Adrenal gland (tissue), 12 donors: ENCODE results near the gene RIMS3. TPM values are rescaled to one million over a fixed set of nuclear protein-coding genes. Genes with fewer than 3 reads are reported as not detected.

Experiments
- DNase-seq, 7 donors: peaks; one replicate each; pipeline ENCODE4 v3.0.0-alpha.2; 2019 to 2020
- H3K27ac ChIP-seq, 5 donors: fragments of 200-600 bp; sonication (generic) in 4 of 5; 1 replicate in 3 of 5; 2 replicates in 2 of 5; pipeline versions ENCODE4 v1.5.1 to v1.8.0; 2016 to 2020; ENCODE audit warnings: mild to moderate bottlenecking in 1 of 5
- H3K27me3 ChIP-seq: fragments of 200-600 bp; 2 replicates; pipeline ENCODE4 v1.8.0; 2021
- H3K36me3 ChIP-seq, 2 donors: fragments of 200-600 bp; replicated peaks in 1 of 2; 1 replicate in 1 of 2; 2 replicates in 1 of 2; pipeline versions ENCODE4 v1.5.1 to v1.8.0; 2018 to 2022
- H3K4me1 ChIP-seq, 2 donors: fragments of 200-600 bp; replicated peaks in 1 of 2; 1 replicate in 1 of 2; 2 replicates in 1 of 2; pipeline versions ENCODE4 v1.5.1 to v1.8.0; 2018 to 2021
- H3K4me3 ChIP-seq, 4 donors: fragments of 200-600 bp; sonication (generic) in 3 of 4; one replicate each; pipeline ENCODE4 v1.5.1; 2016 to 2018
- H3K9me3 ChIP-seq, 3 donors: fragments of 200-600 bp; sonication (generic) in 1 of 3; replicated peaks in 1 of 3; 1 replicate in 2 of 3; 2 replicates in 1 of 3; pipeline versions ENCODE4 v1.5.1 to v1.8.0; 2016 to 2021
- CTCF ChIP-seq, 6 experiments: fragments of 450-650 bp in 4 of 6; fragments of 200-600 bp in 2 of 6; sonication (generic) in 1 of 6; IDR thresholded peaks; 1 replicate in 5 of 6; 2 replicates in 1 of 6; pipeline versions ENCODE4 v1.5.1 to v1.8.0; 2016 to 2021; ENCODE audit warnings: antibody characterized with exemption in 6 of 6, mild to moderate bottlenecking in 2 of 6, moderate library complexity in 1 of 6
- POLR2A ChIP-seq, 2 donors: fragments of 450-650 bp; IDR thresholded peaks; one replicate each; pipeline ENCODE4 v1.6.1; 2017; ENCODE audit warnings: antibody characterized with exemption in 2 of 2, mild to moderate bottlenecking in 2 of 2, moderate library complexity in 1 of 2
- WGBS, 4 donors: extraction: QIAGEN DNeasy Blood & Tissue Kit in 2 of 4; methylation state at CpG; one replicate each; pipeline versions ENCODE4 v1.1.5 to v1.1.7; 2013 to 2017; 5-methylcytosine and 5-hydroxymethylcytosine counted together
- intact Hi-C, 2 donors: fragments of 100-400 bp; cut with DNase I; formaldehyde crosslinking; loops; one replicate each; pipeline versions ENCODE4 v1.14.1 to v1.15.0; 2022 to 2023
- polyA plus RNA-seq, 3 donors: library from polyadenylated mRNA; stranded (reverse); fragments of 200-250 nt in 2 of 3; fragments of 350-450 nt in 1 of 3; fragmentation: Illumina TruSeq in 1 of 3; extraction: RNeasy Lipid Tissue Mini Kit (QIAGEN cat#74804) in 1 of 3; gene quantifications; one replicate each; pipeline ENCODE4 v1.2.3, GENCODE V29; 2013 to 2014
- total RNA-seq, 9 donors: library from RNA; depleted of rRNA in 4 of 9; stranded (reverse); fragments of >200 nt in 4 of 9; fragments of 120-200 nt in 1 of 9; fragmentation: NEBNext Ultra II Directional in 1 of 9; extraction: Animal tissue kit (Norgen Biotek cat#: 25700) in 1 of 9; gene quantifications; one replicate each; pipeline versions ENCODE4 v1.1.0 to v1.2.4, GENCODE V29; 2013 to 2023
- donor health status: healthy with polysubstance abuse.
- donor health status: Bipolar disorder and iron deficiency.
- donor health status: DM: yes; HTN: yes; CAD: no.
- donor health status: DM: no; HTN: no; CAD: no.
- donor health status: DM: no; HTN: no; CAD: no.
- donor health status: DM: yes; HTN: yes; CAD: no.

The RIMS3 gene
- total and polyA plus RNA-seq, 12 donors = 0.84 to 10.3 (median 3.5) TPM

GRCh38 chr1:40709100-40709801 lies 43.8 kb upstream of the RIMS3 start:
- 2 to 3% (median 2%) methylated on average over 10 of the region's 10 CpGs for WGBS, 4 donors
- Histone ChIP-seq H3K4me1 (peaks cover 41 to 64% of the 10 kb centered on the region in 2 donors), H3K4me3 (peak overlapping the region in 3 of 4 donors; percentile 27 to 63 (median 28)), H3K27ac (peak overlapping the region; percentile 9 to 87 (median 63)), H3K9me3 (no peaks in the 10 kb centered on the region), H3K36me3 (no peaks in the 10 kb centered on the region), H3K27me3 (no peaks in the 10 kb centered on the region)
- intact Hi-C loops = no loop called here
- TF ChIP-seq POLR2A (IDR thresholded peaks at IDR 0.05) (peak; percentile 48 to 97), CTCF (IDR thresholded peaks at IDR 0.05) (no peak)
- DNase-seq = peak; percentile 83 to 97 (median 91)

GRCh38 chr1:40708750-40709099 lies 43.2 kb upstream of the RIMS3 start:
- Histone ChIP-seq H3K27me3 (no peaks in the 10 kb centered on the region), H3K27ac (peak overlapping the region; percentile 9 to 87 (median 63)), H3K36me3 (no peaks in the 10 kb centered on the region), H3K4me1 (peaks cover 45 to 61% of the 10 kb centered on the region in 2 donors), H3K4me3 (peak overlapping the region in 2 of 4 donors; percentile 28 to 63), H3K9me3 (no peaks in the 10 kb centered on the region)
- no peak for DNase-seq
- TF ChIP-seq POLR2A (IDR thresholded peaks at IDR 0.05) = no peak
- TF ChIP-seq CTCF (IDR thresholded peaks at IDR 0.05) = no peak
- intact Hi-C loops = no loop called here
- WGBS, 4 donors = 5 to 9% (median 6%) methylated on average over 3 of the region's 3 CpGs

GRCh38 chr1:40706626-40707025 lies 41.1 kb upstream of the RIMS3 start:
- peaks cover 37 to 47% of the 10 kb centered on the region in 2 donors for H3K4me1 ChIP-seq
- no peaks in the 10 kb centered on the region for H3K9me3 ChIP-seq
- no peak overlapping the region for H3K27ac ChIP-seq
- intact Hi-C loops = no loop called here
- WGBS, 4 donors = 94 to 99% (median 98%) methylated on average over 4 of the region's 4 CpGs
- TF ChIP-seq POLR2A (IDR thresholded peaks at IDR 0.05) (no peak), CTCF (IDR thresholded peaks at IDR 0.05) (no peak)
- DNase-seq = no peak
- no peak overlapping the region for H3K4me3 ChIP-seq
- H3K36me3 ChIP-seq = no peaks in the 10 kb centered on the region
- H3K27me3 ChIP-seq = no peaks in the 10 kb centered on the region

GRCh38 chr1:40704817-40705733 lies 39.6 kb upstream of the RIMS3 start:
- peaks cover 23 to 35% of the 10 kb centered on the region in 2 donors for H3K4me1 ChIP-seq

More at GRCh38 chr1:40704817-40705733, 39.6 kb upstream of the RIMS3 start:
- no peak for DNase-seq
- no peak for TF ChIP-seq CTCF (IDR thresholded peaks at IDR 0.05)
- no peak for TF ChIP-seq POLR2A (IDR thresholded peaks at IDR 0.05)
- H3K27me3 ChIP-seq = no peaks in the 10 kb centered on the region
- intact Hi-C loops = no loop called here
- H3K36me3 ChIP-seq = no peaks in the 10 kb centered on the region
- H3K4me3 ChIP-seq = no peak overlapping the region
- 82 to 92% (median 88%) methylated on average over 3 of the region's 3 CpGs for WGBS, 4 donors
- H3K9me3 ChIP-seq = no peaks in the 10 kb centered on the region
- no peak overlapping the region for H3K27ac ChIP-seq
